PC-3 (cell line): Measurements from ENCODE around the gene CCNK. TPM values are rescaled to one million over a fixed set of nuclear protein-coding genes. Genes with fewer than 3 reads are reported as not detected.
A peak's percentile ranks its signal among the peaks of the same experiment; 100 is the strongest.

Experiments
- ATAC-seq: fragments of 200-7000 bp; cut with Tn5 transposase; 2 replicates; pipeline ENCODE4 v1.9.1; 2020; ENCODE audit warnings: mild to moderate bottlenecking, moderate library complexity
- BruUV-seq: library from RNA; stranded (reverse); fragments of 400-500 nt; replicated peaks from 2 replicates; lab custom pipeline; 2021; lab: Mats Ljungman, UMichigan
- CTCF ChIA-PET: fragments of 300-600 bp; sonication (Branson Sonifier 250); formaldehyde crosslinking; loops from one replicate; lab custom pipeline; 2022; ENCODE audit warnings: antibody characterized with exemption; lab: Charles Lee
- POLR2A ChIA-PET: fragments of 300-600 bp; sonication (Branson Sonifier 250); formaldehyde crosslinking; loops from one replicate; lab custom pipeline; 2022; ENCODE audit warnings: antibody characterized with exemption; ENCODE audit not compliant: unreplicated experiment; lab: Charles Lee
- DNase-seq: peaks from one replicate; pipeline ENCODE4 v3.0.0-alpha.2; 2015
- H2AFZ ChIP-seq: fragments of 300-600 bp; sonication (generic); 2 replicates; pipeline ENCODE4 v1.6.0; 2016; ENCODE audit warnings: antibody characterized with exemption, low read length
- H3F3A ChIP-seq: fragments of 300-600 bp; sonication (generic); one replicate; pipeline ENCODE4 v1.6.0; 2017; ENCODE audit warnings: antibody characterized with exemption, low read length, control low read depth, mild to moderate bottlenecking; ENCODE audit not compliant: unreplicated experiment
- H3K27ac ChIP-seq: fragments of 300-600 bp; sonication (generic); 2 replicates; pipeline ENCODE4 v1.5.1; 2016; ENCODE audit warnings: mild to moderate bottlenecking, low read length
- H3K27me3 ChIP-seq: fragments of 300-600 bp; sonication (generic); 2 replicates; pipeline ENCODE4 v1.6.1; 2016; ENCODE audit warnings: low read length, mixed read lengths
- H3K36me3 ChIP-seq: fragments of 300-600 bp; sonication (generic); 2 replicates; pipeline ENCODE4 v1.6.1; 2016; ENCODE audit warnings: low read depth, mixed run types, low read length, mixed read lengths
- H3K4me1 ChIP-seq: fragments of 300-600 bp; sonication (generic); 2 replicates; pipeline ENCODE4 v1.5.1; 2016; ENCODE audit warnings: low read length; ENCODE audit not compliant: insufficient read depth
- H3K4me2 ChIP-seq: fragments of 300-600 bp; sonication (generic); 2 replicates; pipeline ENCODE4 v1.6.0; 2016; ENCODE audit warnings: low read length
- H3K4me3 ChIP-seq: fragments of 300-600 bp; sonication (generic); 2 replicates; pipeline ENCODE4 v1.5.1; 2016; ENCODE audit warnings: mild to moderate bottlenecking, low read length, mixed read lengths
- H3K79me2 ChIP-seq: fragments of 300-600 bp; sonication (generic); 2 replicates; pipeline ENCODE4 v1.6.1; 2017; ENCODE audit warnings: low read length, mixed read lengths
- H3K9ac ChIP-seq: fragments of 300-600 bp; sonication (generic); 2 replicates; pipeline ENCODE4 v1.6.0; 2016; ENCODE audit warnings: mild to moderate bottlenecking, low read length
- H3K9me2 ChIP-seq: fragments of 300-600 bp; sonication (generic); replicated peaks from 2 replicates; pipeline ENCODE4 v1.6.1; 2016; ENCODE audit warnings: mixed run types, low read length, mixed read lengths
- H3K9me3 ChIP-seq: fragments of 300-600 bp; sonication (generic); 2 replicates; pipeline ENCODE4 v1.6.1; 2016; ENCODE audit warnings: low read length, mixed read lengths
- H4K20me1 ChIP-seq: fragments of 300-600 bp; sonication (generic); 2 replicates; pipeline ENCODE4 v1.6.1; 2016; ENCODE audit warnings: low read length, mixed read lengths
- EZH2 ChIP-seq: fragments of 300-600 bp; sonication (generic); IDR thresholded peaks from one replicate; pipeline ENCODE4 v1.6.1; 2017; ENCODE audit warnings: antibody characterized with exemption, mild to moderate bottlenecking, low read length; ENCODE audit not compliant: unreplicated experiment
- EZH2phosphoT487 ChIP-seq: fragments of 300-600 bp; sonication (generic); IDR thresholded peaks from 2 replicates; pipeline ENCODE4 v1.6.1; 2018; ENCODE audit warnings: mild to moderate bottlenecking, antibody characterized with exemption, low read length, borderline replicate concordance
- intact Hi-C: fragments of 100-400 bp; cut with micrococcal nuclease; formaldehyde crosslinking; loops from 2 replicates; pipeline ENCODE4 v1.9.0; 2023
- total RNA-seq: library from RNA; depleted of rRNA; stranded (reverse); fragments of >200 nt; gene quantifications from 2 replicates; pipeline ENCODE4 v1.2.3, GENCODE V29; 2014
- TF ChIP-seq, protein P1 (sequence below): fragments of 300-600 bp; sonication (generic); conservative IDR thresholded peaks from 2 replicates; pipeline ENCODE4 v1.5.1; 2017; ENCODE audit warnings: antibody characterized with exemption, low read depth, mild to moderate bottlenecking, low read length

Gene CCNK
- total RNA-seq, 1 experiment from 2014 or later, result 26.2 TPM

DNA sequence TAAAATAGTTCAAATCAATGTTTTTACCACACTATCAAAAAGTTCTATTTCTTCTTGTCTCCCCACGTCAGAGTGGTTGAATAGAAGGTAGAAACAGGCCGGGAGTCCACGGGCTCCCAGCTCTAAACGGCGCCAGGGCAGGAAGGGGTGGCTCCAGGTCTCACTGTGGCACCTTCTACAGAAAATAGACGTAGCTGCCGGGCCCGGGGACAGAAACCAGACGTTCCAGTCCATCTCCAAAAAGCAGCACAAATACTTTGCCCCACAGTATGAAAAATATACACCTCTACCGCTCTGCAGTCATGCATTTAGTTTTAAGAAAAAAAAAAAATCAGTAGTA, 30.9 kb downstream of the CCNK start:
- DNase-seq, result no peak
- Histone ChIP-seq H3K4me1 (no peaks in the 10 kb centered on the region), H3K27ac (no peak overlapping the region), H3K9ac (no peak overlapping the region), H2AFZ (no peak overlapping the region), H3K27me3 (no peaks in the 10 kb centered on the region), H3F3A (no peaks in the 10 kb centered on the region), H3K4me3 (no peak overlapping the region), H3K9me2 (no peaks in the 10 kb centered on the region), H3K9me3 (no peaks in the 10 kb centered on the region), H4K20me1 (no peaks in the 10 kb centered on the region), H3K36me3 (peaks cover 33% of the 10 kb centered on the region), H3K79me2 (no peaks in the 10 kb centered on the region), H3K4me2 (no peak overlapping the region)
- CTCF ChIA-PET, result no interaction called here
- no peak for ATAC-seq
- TF ChIP-seq EZH2phosphoT487 (no peak), EZH2 (no peak)
- TF ChIP-seq, protein P1, sequence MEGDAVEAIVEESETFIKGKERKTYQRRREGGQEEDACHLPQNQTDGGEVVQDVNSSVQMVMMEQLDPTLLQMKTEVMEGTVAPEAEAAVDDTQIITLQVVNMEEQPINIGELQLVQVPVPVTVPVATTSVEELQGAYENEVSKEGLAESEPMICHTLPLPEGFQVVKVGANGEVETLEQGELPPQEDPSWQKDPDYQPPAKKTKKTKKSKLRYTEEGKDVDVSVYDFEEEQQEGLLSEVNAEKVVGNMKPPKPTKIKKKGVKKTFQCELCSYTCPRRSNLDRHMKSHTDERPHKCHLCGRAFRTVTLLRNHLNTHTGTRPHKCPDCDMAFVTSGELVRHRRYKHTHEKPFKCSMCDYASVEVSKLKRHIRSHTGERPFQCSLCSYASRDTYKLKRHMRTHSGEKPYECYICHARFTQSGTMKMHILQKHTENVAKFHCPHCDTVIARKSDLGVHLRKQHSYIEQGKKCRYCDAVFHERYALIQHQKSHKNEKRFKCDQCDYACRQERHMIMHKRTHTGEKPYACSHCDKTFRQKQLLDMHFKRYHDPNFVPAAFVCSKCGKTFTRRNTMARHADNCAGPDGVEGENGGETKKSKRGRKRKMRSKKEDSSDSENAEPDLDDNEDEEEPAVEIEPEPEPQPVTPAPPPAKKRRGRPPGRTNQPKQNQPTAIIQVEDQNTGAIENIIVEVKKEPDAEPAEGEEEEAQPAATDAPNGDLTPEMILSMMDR, result no peak
- POLR2A ChIA-PET, result no interaction called here
- TSS peak; percentile 20 for BruUV-seq
- intact Hi-C loops, result no loop called here

GRCh38 chr14:99512571-99513182, 31.5 kb downstream of the CCNK start:
- Histone ChIP-seq H3K9me2 (no peaks in the 10 kb centered on the region), H2AFZ (no peak overlapping the region), H4K20me1 (no peaks in the 10 kb centered on the region), H3K36me3 (peaks cover 28% of the 10 kb centered on the region), H3K4me3 (no peak overlapping the region), H3K79me2 (0 out of 2 replicates have a peak, but pooled peaks cover 3% of the 10 kb centered on the region), H3K4me1 (no peaks in the 10 kb centered on the region), H3K9ac (no peak overlapping the region), H3K27ac (no peak overlapping the region), H3K9me3 (no peaks in the 10 kb centered on the region), H3K4me2 (no peak overlapping the region), H3K27me3 (no peaks in the 10 kb centered on the region), H3F3A (no peaks in the 10 kb centered on the region)
- intact Hi-C loops, result no loop called here
- no peak for DNase-seq
- TF ChIP-seq EZH2phosphoT487, result no peak
- TF ChIP-seq, protein P1, result no peak
- TF ChIP-seq EZH2, result no peak
- no TSS peak for BruUV-seq
- ATAC-seq, result no peak
- ChIA-PET CTCF (no interaction called here), POLR2A (no interaction called here)

DNA sequence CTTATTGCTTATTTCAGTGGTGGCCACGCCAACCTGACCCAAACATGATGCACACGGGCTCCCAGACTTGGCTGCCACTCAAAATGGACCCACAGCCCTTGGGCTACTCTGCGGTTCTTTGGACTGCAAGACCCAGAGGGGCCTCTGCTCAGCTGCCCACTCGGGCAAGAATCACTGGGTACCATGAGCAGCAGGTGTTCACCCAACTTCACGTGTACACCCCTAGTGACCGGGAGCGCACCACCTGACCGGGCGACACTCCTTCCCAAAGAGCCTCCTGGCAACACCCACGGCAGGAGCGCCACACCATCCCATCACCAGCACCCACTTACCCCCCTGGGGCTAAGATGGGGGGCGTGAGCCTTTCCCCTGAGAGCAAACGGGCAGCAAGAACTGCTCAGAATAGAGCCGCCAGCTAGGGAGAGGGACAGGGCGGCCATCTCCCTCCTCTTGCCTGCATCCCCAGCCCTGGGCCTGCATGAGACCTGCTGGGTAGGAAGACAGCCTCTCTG, 32.0 kb downstream of the CCNK start:
- Histone ChIP-seq H3K9ac (no peak overlapping the region), H3K4me2 (no peak overlapping the region), H3K36me3 (peaks cover 22% of the 10 kb centered on the region), H3K4me3 (no peak overlapping the region), H3K27me3 (no peaks in the 10 kb centered on the region), H3K9me3 (no peaks in the 10 kb centered on the region), H4K20me1 (no peaks in the 10 kb centered on the region), H3K27ac (no peak overlapping the region), H3F3A (no peaks in the 10 kb centered on the region), H2AFZ (no peak overlapping the region), H3K4me1 (no peaks in the 10 kb centered on the region), H3K79me2 (0 out of 2 replicates have a peak, but pooled peaks cover 5% of the 10 kb centered on the region), H3K9me2 (no peaks in the 10 kb centered on the region)
- TF ChIP-seq EZH2phosphoT487, result no peak
- CTCF ChIA-PET, result no interaction called here
- POLR2A ChIA-PET, result no interaction called here
- no TSS peak for BruUV-seq
- no peak for DNase-seq
- ATAC-seq, result no peak
- intact Hi-C loops, result no loop called here
